HG03342 (cell line): ENCODE results near the gene RHOD.

Source experiments
- ATAC-seq: cut with Tn5 transposase; IDR thresholded peaks from one replicate; pipeline ENCODE4 v1.9.1; 2021; ENCODE audit warnings: mild to moderate bottlenecking, moderate library complexity; ENCODE audit not compliant: unreplicated experiment

Gene RHOD

GRCh38 chr11:67056267-67057204 lies at the start of gene RHOD:
TSS of gene RHOD (plus strand) at chr11:67056847. CDS start at chr11:67056903, 56 bp downstream.
- ATAC-seq = no peak

- ATAC-seq = no peak
These were observed 49.5 kb upstream of the RHOD start for GRCh38 chr11:67007126-67007525.

GRCh38 chr11:67010296-67010905 lies 46.2 kb upstream of the RHOD start:
- no peak for ATAC-seq

- ATAC-seq = no peak
These were observed 43.1 kb upstream of the RHOD start for GRCh38 chr11:67013511-67014045.

GRCh38 chr11:67014343-67014742 lies 42.3 kb upstream of the RHOD start:
- ATAC-seq = no peak

GRCh38 chr11:67015048-67015447 lies 41.6 kb upstream of the RHOD start:
- ATAC-seq = no peak

- ATAC-seq = no peak
These were observed 40.1 kb upstream of the RHOD start for GRCh38 chr11:67016550-67016949.

- no peak for ATAC-seq
These were observed 35.7 kb upstream of the RHOD start for GRCh38 chr11:67020949-67021348.

- no peak for ATAC-seq
These were observed 34.2 kb upstream of the RHOD start for GRCh38 chr11:67022341-67022933.

- ATAC-seq = no peak
These were observed 33.4 kb upstream of the RHOD start, which contains the start of gene SYT12 for GRCh38 chr11:67022961-67023956. TSS of gene SYT12 (plus strand) at chr11:67023134. CDS start at chr11:67030145, 7,011 bp downstream.

- ATAC-seq = no peak
These were observed 32.7 kb upstream of the RHOD start for GRCh38 chr11:67023957-67024353.

GRCh38 chr11:67024410-67024809 lies 32.2 kb upstream of the RHOD start:
- no peak for ATAC-seq

- ATAC-seq = no peak
These were observed 31.7 kb upstream of the RHOD start for GRCh38 chr11:67024966-67025365.

- no peak for ATAC-seq
These were observed 30.9 kb upstream of the RHOD start for GRCh38 chr11:67025750-67026149.

- ATAC-seq = no peak
These were observed 29.7 kb upstream of the RHOD start for GRCh38 chr11:67026941-67027340.

GRCh38 chr11:67027483-67027930 lies 29.1 kb upstream of the RHOD start:
- ATAC-seq = no peak

GRCh38 chr11:67027943-67028542 lies 28.6 kb upstream of the RHOD start:
- peak; percentile 65 for ATAC-seq

GRCh38 chr11:67029146-67029545 lies 27.5 kb upstream of the RHOD start:
- no peak for ATAC-seq

GRCh38 chr11:67030976-67031375 lies 25.7 kb upstream of the RHOD start:
- ATAC-seq = no peak
